GM19193 (cell line): Measurements from ENCODE around the gene KIF2A.

Experiments
- POLR2A ChIP-seq: IDR thresholded peaks from 4 replicates; pipeline ENCODE4 v1.6.1; 2011; ENCODE audit not compliant: insufficient read depth, insufficient read length; ENCODE audit errors: extremely low read depth

Gene KIF2A

GRCh38 chr5:62341783-62342475 is 35.9 kb downstream of the KIF2A start:
- TF ChIP-seq POLR2A: no peak

GRCh38 chr5:62342476-62342837 is 36.5 kb downstream of the KIF2A start:
- TF ChIP-seq POLR2A: no peak

GRCh38 chr5:62343428-62343827 is 37.4 kb downstream of the KIF2A start:
- no peak for TF ChIP-seq POLR2A

GRCh38 chr5:62346748-62347147 is 40.7 kb downstream of the KIF2A start:
- no peak for TF ChIP-seq POLR2A

GRCh38 chr5:62347928-62348327 is 41.9 kb downstream of the KIF2A start:
- no peak for TF ChIP-seq POLR2A

- no peak for TF ChIP-seq POLR2A
These were observed 42.9 kb downstream of the KIF2A start for GRCh38 chr5:62348723-62349481.

GRCh38 chr5:62354028-62354874 is 48.2 kb downstream of the KIF2A start:
- TF ChIP-seq POLR2A: no peak

GRCh38 chr5:62362701-62363100 is 56.7 kb downstream of the KIF2A start:
- TF ChIP-seq POLR2A: no peak

- no peak for TF ChIP-seq POLR2A
These were observed 63.0 kb downstream of the KIF2A start for GRCh38 chr5:62369039-62369438.

GRCh38 chr5:62371409-62371808 is 65.4 kb downstream of the KIF2A start:
- no peak for TF ChIP-seq POLR2A

GRCh38 chr5:62372600-62372999 is 66.6 kb downstream of the KIF2A start:
- no peak for TF ChIP-seq POLR2A

- TF ChIP-seq POLR2A: no peak
These were observed 67.4 kb downstream of the KIF2A start for GRCh38 chr5:62373382-62373781.

- TF ChIP-seq POLR2A: no peak
These were observed 68.1 kb downstream of the KIF2A start for GRCh38 chr5:62374090-62374489.

GRCh38 chr5:62375627-62376026 is 69.6 kb downstream of the KIF2A start:
- no peak for TF ChIP-seq POLR2A

GRCh38 chr5:62376064-62376463 is 70.1 kb downstream of the KIF2A start:
- no peak for TF ChIP-seq POLR2A
